Osteoblast (primary cell): ENCODE results near the gene TJAP1. TPM values are rescaled to one million over a fixed set of nuclear protein-coding genes. Genes with fewer than 3 reads are reported as not detected.

Experiments
- DNase-seq: peaks from one replicate; pipeline ENCODE4 v3.0.0; 2011; ENCODE audit warnings: low spot score, mixed read lengths; ENCODE audit not compliant: insufficient read length; ENCODE audit errors: missing footprints
- H2AFZ ChIP-seq: 2 replicates; pipeline ENCODE4 v1.6.0; 2011; ENCODE audit warnings: mild to moderate bottlenecking, low read length
- H3K27ac ChIP-seq: 2 replicates; pipeline ENCODE4 v1.5.1; 2011; ENCODE audit warnings: mild to moderate bottlenecking, low read depth, low read length, moderate library complexity
- H3K27me3 ChIP-seq: 2 replicates; pipeline ENCODE4 v1.6.0; 2012; ENCODE audit warnings: mild to moderate bottlenecking, control low read depth, inconsistent platforms, low read length, moderate library complexity; ENCODE audit not compliant: insufficient read depth
- H3K36me3 ChIP-seq: 2 replicates; pipeline ENCODE4 v1.5.1; 2011; ENCODE audit warnings: mild to moderate bottlenecking, low read length, control low read depth, moderate library complexity; ENCODE audit not compliant: insufficient read depth
- H3K4me1 ChIP-seq: 2 replicates; pipeline ENCODE4 v1.5.1; 2011; ENCODE audit warnings: mild to moderate bottlenecking, low read length, control low read depth, moderate library complexity; ENCODE audit not compliant: insufficient read depth
- H3K4me2 ChIP-seq: 2 replicates; pipeline ENCODE4 v1.6.0; 2011; ENCODE audit warnings: mild to moderate bottlenecking, low read length; ENCODE audit not compliant: insufficient read depth
- H3K4me3 ChIP-seq: fragments of 200-600 bp; sonication (generic); 3 replicates; pipeline ENCODE4 v1.5.1; 2012; ENCODE audit warnings: mild to moderate bottlenecking, low read length, inconsistent platforms; ENCODE audit not compliant: insufficient read depth
- H3K79me2 ChIP-seq: 2 replicates; pipeline ENCODE4 v1.6.0; 2012; ENCODE audit warnings: mild to moderate bottlenecking, low read length, control low read depth, inconsistent platforms; ENCODE audit not compliant: insufficient read depth
- H3K9me3 ChIP-seq: 2 replicates; pipeline ENCODE4 v1.5.1; 2011; ENCODE audit warnings: low read depth, low read length, control low read depth
- H4K20me1 ChIP-seq: 2 replicates; pipeline ENCODE4 v1.6.0; 2012; ENCODE audit warnings: mild to moderate bottlenecking, low read length, control low read depth; ENCODE audit not compliant: insufficient read depth
- total RNA-seq: library from RNA; depleted of rRNA; stranded (reverse); fragments of >200 nt; gene quantifications from 2 replicates; pipeline ENCODE4 v1.2.3, GENCODE V29; 2012
- TF ChIP-seq, protein P1 (sequence below): IDR thresholded peaks from 2 replicates; pipeline ENCODE4 v1.5.1; 2011; ENCODE audit warnings: mild to moderate bottlenecking, low read depth, low read length, moderate library complexity; ENCODE audit errors: extremely low read depth

Gene TJAP1
- total RNA-seq, 1 donor = 14.5 TPM

DNA sequence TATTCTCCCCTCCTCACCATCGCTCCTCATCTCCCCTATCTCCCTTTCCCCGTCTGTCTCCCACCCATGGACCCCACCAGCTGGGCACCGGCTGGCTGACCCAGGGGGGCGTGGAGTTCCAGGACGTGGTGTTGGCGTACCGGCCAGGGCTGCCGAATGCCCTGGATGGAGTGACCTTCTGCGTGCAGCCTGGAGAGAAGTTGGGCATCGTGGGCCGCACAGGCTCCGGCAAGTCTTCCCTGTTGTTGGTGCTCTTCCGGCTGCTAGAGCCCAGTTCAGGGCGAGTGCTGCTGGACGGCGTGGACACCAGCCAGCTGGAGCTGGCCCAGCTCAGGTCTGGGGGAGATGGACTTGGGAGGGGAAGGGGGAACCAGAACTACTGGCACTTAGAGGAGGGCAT is 29.8 kb upstream of the TJAP1 start:
- no peak for DNase-seq
- no peak overlapping the region for H3K27ac ChIP-seq
- H2AFZ ChIP-seq = no peak overlapping the region
- H3K4me3 ChIP-seq = no peak overlapping the region
- peaks cover 53% of the 10 kb centered on the region for H3K36me3 ChIP-seq
- no peaks in the 10 kb centered on the region for H4K20me1 ChIP-seq
- H3K9me3 ChIP-seq = no peaks in the 10 kb centered on the region
- no peaks in the 10 kb centered on the region for H3K27me3 ChIP-seq
- no peaks in the 10 kb centered on the region for H3K4me1 ChIP-seq
- TF ChIP-seq, protein P1, sequence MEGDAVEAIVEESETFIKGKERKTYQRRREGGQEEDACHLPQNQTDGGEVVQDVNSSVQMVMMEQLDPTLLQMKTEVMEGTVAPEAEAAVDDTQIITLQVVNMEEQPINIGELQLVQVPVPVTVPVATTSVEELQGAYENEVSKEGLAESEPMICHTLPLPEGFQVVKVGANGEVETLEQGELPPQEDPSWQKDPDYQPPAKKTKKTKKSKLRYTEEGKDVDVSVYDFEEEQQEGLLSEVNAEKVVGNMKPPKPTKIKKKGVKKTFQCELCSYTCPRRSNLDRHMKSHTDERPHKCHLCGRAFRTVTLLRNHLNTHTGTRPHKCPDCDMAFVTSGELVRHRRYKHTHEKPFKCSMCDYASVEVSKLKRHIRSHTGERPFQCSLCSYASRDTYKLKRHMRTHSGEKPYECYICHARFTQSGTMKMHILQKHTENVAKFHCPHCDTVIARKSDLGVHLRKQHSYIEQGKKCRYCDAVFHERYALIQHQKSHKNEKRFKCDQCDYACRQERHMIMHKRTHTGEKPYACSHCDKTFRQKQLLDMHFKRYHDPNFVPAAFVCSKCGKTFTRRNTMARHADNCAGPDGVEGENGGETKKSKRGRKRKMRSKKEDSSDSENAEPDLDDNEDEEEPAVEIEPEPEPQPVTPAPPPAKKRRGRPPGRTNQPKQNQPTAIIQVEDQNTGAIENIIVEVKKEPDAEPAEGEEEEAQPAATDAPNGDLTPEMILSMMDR = no peak
- H3K79me2 ChIP-seq = no peaks in the 10 kb centered on the region
- no peak overlapping the region for H3K4me2 ChIP-seq

DNA sequence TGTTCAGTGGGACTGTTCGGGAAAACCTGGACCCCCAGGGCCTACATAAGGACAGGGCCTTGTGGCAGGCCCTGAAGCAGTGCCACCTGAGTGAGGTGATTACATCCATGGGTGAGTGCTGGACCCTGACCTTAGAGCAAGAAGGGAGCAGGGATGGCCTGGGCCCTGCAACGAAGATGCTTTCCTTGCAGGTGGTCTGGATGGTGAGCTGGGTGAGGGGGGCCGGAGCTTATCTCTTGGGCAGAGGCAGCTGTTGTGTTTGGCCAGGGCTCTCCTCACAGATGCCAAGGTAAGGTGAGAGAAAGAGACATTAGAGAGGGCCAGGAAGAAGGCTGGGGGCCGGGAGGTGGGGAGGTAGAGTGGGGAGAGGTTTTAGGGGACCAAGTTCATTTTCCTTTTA is 28.5 kb upstream of the TJAP1 start:
- H3K27me3 ChIP-seq = no peaks in the 10 kb centered on the region
- no peak for DNase-seq
- no peaks in the 10 kb centered on the region for H3K9me3 ChIP-seq
- H3K4me2 ChIP-seq = no peak overlapping the region
- no peaks in the 10 kb centered on the region for H4K20me1 ChIP-seq
- no peak overlapping the region for H3K27ac ChIP-seq
- no peaks in the 10 kb centered on the region for H3K4me1 ChIP-seq
- TF ChIP-seq, protein P1 = no peak
- H3K4me3 ChIP-seq = no peak overlapping the region
- peaks cover 50% of the 10 kb centered on the region for H3K36me3 ChIP-seq
- H2AFZ ChIP-seq = no peak overlapping the region
- H3K79me2 ChIP-seq = no peaks in the 10 kb centered on the region

DNA sequence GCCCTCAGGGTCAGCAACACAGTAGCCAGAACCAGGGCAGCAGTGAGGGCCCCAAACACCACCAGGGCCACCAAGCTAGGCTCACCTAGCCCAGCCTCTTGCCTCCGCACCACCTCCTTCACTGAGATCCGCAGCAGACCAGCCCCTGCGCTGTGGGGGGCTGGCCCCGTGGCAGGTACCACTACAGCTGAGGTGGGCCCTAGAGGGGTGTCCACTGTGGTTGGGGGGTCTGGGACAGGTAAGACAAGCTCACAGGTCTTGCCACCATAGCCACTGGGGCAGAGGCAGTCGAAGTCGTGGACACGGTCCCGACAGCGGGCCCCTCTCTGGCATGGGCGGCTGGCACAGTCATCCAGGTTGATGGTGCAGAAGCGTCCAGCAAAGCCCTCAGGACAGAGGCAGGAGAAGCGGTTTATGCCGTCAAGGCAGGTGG is 26.7 kb upstream of the TJAP1 start:
- Histone ChIP-seq H3K4me3 (no peak overlapping the region), H3K79me2 (no peaks in the 10 kb centered on the region), H2AFZ (no peak overlapping the region), H3K27me3 (peaks cover 2% of the 10 kb centered on the region), H3K4me1 (peaks cover 4% of the 10 kb centered on the region), H3K36me3 (peaks cover 47% of the 10 kb centered on the region), H4K20me1 (no peaks in the 10 kb centered on the region), H3K27ac (no peak overlapping the region), H3K4me2 (no peak overlapping the region), H3K9me3 (no peaks in the 10 kb centered on the region)
- no peak for DNase-seq
- TF ChIP-seq, protein P1 = no peak

DNA sequence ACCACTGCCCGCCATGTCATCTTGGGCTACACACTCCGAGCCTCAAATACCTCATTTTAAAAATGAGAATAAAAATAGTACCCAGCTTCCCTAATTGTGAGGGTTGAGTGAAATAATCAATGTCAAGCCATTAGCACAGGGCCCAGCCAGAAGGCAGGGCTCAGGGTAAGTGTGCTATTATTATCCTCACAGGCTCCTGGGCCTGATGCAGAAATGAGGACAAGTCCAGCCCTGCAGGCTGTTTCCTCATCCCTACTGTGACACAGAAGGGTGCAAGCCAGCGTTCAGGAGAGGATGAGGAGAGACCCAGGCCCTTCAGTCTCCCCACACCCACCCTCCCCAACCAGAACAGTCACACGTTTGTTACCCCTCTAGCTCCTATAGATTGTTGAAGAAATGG is 26.0 kb upstream of the TJAP1 start:
- no peak overlapping the region for H3K4me3 ChIP-seq
- no peaks in the 10 kb centered on the region for H4K20me1 ChIP-seq
- peaks cover 47% of the 10 kb centered on the region for H3K36me3 ChIP-seq
- no peaks in the 10 kb centered on the region for H3K9me3 ChIP-seq
- DNase-seq = no peak
- no peak overlapping the region for H3K27ac ChIP-seq
- H3K4me1 ChIP-seq = peaks cover 4% of the 10 kb centered on the region
- H3K27me3 ChIP-seq = peaks cover 8% of the 10 kb centered on the region
- TF ChIP-seq, protein P1 = no peak
- H2AFZ ChIP-seq = no peak overlapping the region
- H3K4me2 ChIP-seq = no peak overlapping the region
- no peaks in the 10 kb centered on the region for H3K79me2 ChIP-seq
